IPS-18a (cell line): ENCODE results near the gene GCNT4.

Experiments used
- H3K27ac ChIP-seq: one replicate; pipeline ENCODE4 v1.5.1; 2013; ENCODE audit warnings: low read length
- H3K27me3 ChIP-seq: one replicate; pipeline ENCODE4 v1.6.1; 2013; ENCODE audit warnings: mild to moderate bottlenecking, low read length; ENCODE audit not compliant: control insufficient read depth, insufficient read depth
- H3K36me3 ChIP-seq: one replicate; pipeline ENCODE4 v1.6.1; 2013; ENCODE audit warnings: low read depth, low read length; ENCODE audit not compliant: control insufficient read depth
- H3K4me1 ChIP-seq: one replicate; pipeline ENCODE4 v1.6.1; 2013; ENCODE audit warnings: low read depth, low read length; ENCODE audit not compliant: control insufficient read depth
- H3K4me3 ChIP-seq: one replicate; pipeline ENCODE4 v1.5.1; 2013; ENCODE audit warnings: low read length
- H3K9ac ChIP-seq: one replicate; pipeline ENCODE4 v1.6.1; 2013; ENCODE audit warnings: mild to moderate bottlenecking, low read length, moderate library complexity
- H3K9me3 ChIP-seq: one replicate; pipeline ENCODE4 v1.6.1; 2013; ENCODE audit warnings: low read depth, low read length; ENCODE audit not compliant: control insufficient read depth

GCNT4 gene

GRCh38 chr5:75049456-75050351 lies 2.7 kb downstream of the GCNT4 start:
- Histone ChIP-seq H3K27me3 (peaks cover 39% of the 10 kb centered on the region), H3K36me3 (no peaks in the 10 kb centered on the region), H3K4me1 (peaks cover 21% of the 10 kb centered on the region), H3K9ac (no peak overlapping the region), H3K27ac (no peak overlapping the region), H3K9me3 (no peaks in the 10 kb centered on the region), H3K4me3 (no peak overlapping the region)

GRCh38 chr5:75048457-75048953 lies 3.9 kb downstream of the GCNT4 start:
- peaks cover 16% of the 10 kb centered on the region for H3K4me1 ChIP-seq
- no peak overlapping the region for H3K9ac ChIP-seq
- H3K27ac ChIP-seq = no peak overlapping the region
- peaks cover 27% of the 10 kb centered on the region for H3K27me3 ChIP-seq
- H3K4me3 ChIP-seq = no peak overlapping the region
- no peaks in the 10 kb centered on the region for H3K9me3 ChIP-seq
- no peaks in the 10 kb centered on the region for H3K36me3 ChIP-seq

- H3K4me1 ChIP-seq = peaks cover 16% of the 10 kb centered on the region
- H3K4me3 ChIP-seq = no peak overlapping the region
- H3K36me3 ChIP-seq = no peaks in the 10 kb centered on the region
- no peaks in the 10 kb centered on the region for H3K9me3 ChIP-seq
- no peak overlapping the region for H3K9ac ChIP-seq
- H3K27me3 ChIP-seq = peaks cover 20% of the 10 kb centered on the region
- H3K27ac ChIP-seq = no peak overlapping the region
Measured at GRCh38 chr5:75047356-75047755, 5.0 kb downstream of the GCNT4 start.

GRCh38 chr5:75046366-75047142 lies 5.8 kb downstream of the GCNT4 start:
- Histone ChIP-seq H3K9ac (no peak overlapping the region), H3K9me3 (no peaks in the 10 kb centered on the region), H3K4me3 (no peak overlapping the region), H3K27me3 (peaks cover 12% of the 10 kb centered on the region), H3K36me3 (no peaks in the 10 kb centered on the region), H3K4me1 (peaks cover 10% of the 10 kb centered on the region), H3K27ac (no peak overlapping the region)

- H3K9me3 ChIP-seq = no peaks in the 10 kb centered on the region
- no peak overlapping the region for H3K27ac ChIP-seq
- no peaks in the 10 kb centered on the region for H3K27me3 ChIP-seq
- H3K36me3 ChIP-seq = no peaks in the 10 kb centered on the region
- H3K4me3 ChIP-seq = no peak overlapping the region
- no peak overlapping the region for H3K9ac ChIP-seq
- peaks cover 2% of the 10 kb centered on the region for H3K4me1 ChIP-seq
Measured at GRCh38 chr5:75045071-75045470, 7.3 kb downstream of the GCNT4 start.

GRCh38 chr5:75044406-75044805 lies 8.0 kb downstream of the GCNT4 start:
- no peak overlapping the region for H3K9ac ChIP-seq
- no peaks in the 10 kb centered on the region for H3K4me1 ChIP-seq
- no peaks in the 10 kb centered on the region for H3K27me3 ChIP-seq
- H3K4me3 ChIP-seq = no peak overlapping the region
- H3K9me3 ChIP-seq = no peaks in the 10 kb centered on the region
- H3K27ac ChIP-seq = no peak overlapping the region
- H3K36me3 ChIP-seq = no peaks in the 10 kb centered on the region

- no peaks in the 10 kb centered on the region for H3K36me3 ChIP-seq
- H3K27me3 ChIP-seq = no peaks in the 10 kb centered on the region
- H3K9ac ChIP-seq = no peak overlapping the region
- no peak overlapping the region for H3K27ac ChIP-seq
- no peaks in the 10 kb centered on the region for H3K9me3 ChIP-seq
- no peaks in the 10 kb centered on the region for H3K4me1 ChIP-seq
- H3K4me3 ChIP-seq = no peak overlapping the region
Measured at GRCh38 chr5:75043633-75044264, 8.6 kb downstream of the GCNT4 start.

- Histone ChIP-seq H3K4me3 (no peak overlapping the region), H3K4me1 (no peaks in the 10 kb centered on the region), H3K9ac (no peak overlapping the region), H3K27ac (no peak overlapping the region), H3K27me3 (no peaks in the 10 kb centered on the region), H3K36me3 (no peaks in the 10 kb centered on the region), H3K9me3 (no peaks in the 10 kb centered on the region)
Measured at GRCh38 chr5:75042522-75042921, 9.8 kb downstream of the GCNT4 start.

GRCh38 chr5:75040973-75041372 lies 11.4 kb downstream of the GCNT4 start:
- H3K27me3 ChIP-seq = no peaks in the 10 kb centered on the region
- no peaks in the 10 kb centered on the region for H3K9me3 ChIP-seq
- no peak overlapping the region for H3K9ac ChIP-seq
- no peaks in the 10 kb centered on the region for H3K4me1 ChIP-seq
- no peak overlapping the region for H3K27ac ChIP-seq
- H3K4me3 ChIP-seq = no peak overlapping the region
- H3K36me3 ChIP-seq = no peaks in the 10 kb centered on the region

GRCh38 chr5:75037106-75037505 lies 15.3 kb downstream of the GCNT4 start:
- Histone ChIP-seq H3K27me3 (no peaks in the 10 kb centered on the region), H3K4me1 (no peaks in the 10 kb centered on the region), H3K9ac (no peak overlapping the region), H3K9me3 (no peaks in the 10 kb centered on the region), H3K4me3 (no peak overlapping the region), H3K36me3 (no peaks in the 10 kb centered on the region), H3K27ac (no peak overlapping the region)

GRCh38 chr5:75034137-75034739 lies 18.1 kb downstream of the GCNT4 start:
- Histone ChIP-seq H3K27ac (no peak overlapping the region), H3K9me3 (no peaks in the 10 kb centered on the region), H3K4me1 (no peaks in the 10 kb centered on the region), H3K4me3 (no peak overlapping the region), H3K36me3 (no peaks in the 10 kb centered on the region), H3K27me3 (no peaks in the 10 kb centered on the region), H3K9ac (no peak overlapping the region)
